ENCODE results near the gene LTBP2. TPM values are rescaled to one million over a fixed set of nuclear protein-coding genes. Genes with fewer than 3 reads are reported as not detected.

The LTBP2 gene
- total and polyA plus RNA-seq, 2 of the 8 experiments (the other 6 are each of a cell fraction or from before 2014, with no cell fraction given) = 0.48 to 0.89 TPM

DNA sequence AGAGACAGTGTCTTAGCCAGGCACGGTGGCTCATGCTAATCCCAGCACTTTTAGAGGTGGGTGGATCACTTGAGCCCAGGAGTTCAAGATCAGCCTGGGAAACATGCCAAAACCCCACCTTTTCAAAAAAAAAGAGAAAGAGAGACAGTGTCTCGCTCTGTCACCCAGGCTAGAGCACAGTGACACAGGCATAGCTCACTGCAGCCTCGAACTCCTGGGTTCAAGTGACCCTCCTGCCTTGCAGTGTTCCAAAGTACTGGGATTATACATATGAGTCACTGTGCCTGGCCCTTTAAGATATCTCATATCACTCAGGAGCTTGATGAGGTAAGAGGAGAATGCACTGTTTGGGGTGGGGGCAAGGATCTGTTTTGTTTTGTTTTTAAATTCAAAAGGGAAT, 48.1 kb upstream of the LTBP2 start (continued):
- TF ChIP-seq CREB1 (IDR thresholded peaks at IDR 0.05) (no peak), NRF1 (IDR thresholded peaks at IDR 0.05; ENCODE audit: low read depth, low read length) (no peak), CEBPB (IDR thresholded peaks at IDR 0.05; ENCODE audit: low read depth, low read length) (no peak), TCF12 (IDR thresholded peaks at IDR 0.05; ENCODE audit: low read depth, low read length) (no peak), TBP (IDR thresholded peaks at IDR 0.05; ENCODE audit: low read depth, low read length) (no peak)

Data from H1 (cell line).